MM.1S (cell line): ENCODE measurements around the gene ROR2.

Experiments
- DNase-seq: peaks from one replicate; pipeline ENCODE4 v3.0.0-alpha.2; 2015
- H2AFZ ChIP-seq: fragments of 300-600 bp; sonication (generic); 2 replicates; pipeline ENCODE4 v1.6.0; 2016; ENCODE audit warnings: antibody characterized with exemption, low read length
- H3F3A ChIP-seq: fragments of 300-600 bp; sonication (generic); 2 replicates; pipeline ENCODE4 v1.6.1; 2016; ENCODE audit warnings: mild to moderate bottlenecking, antibody characterized with exemption, low read length, moderate library complexity, mixed read lengths; ENCODE audit not compliant: insufficient read depth
- H3K27ac ChIP-seq: fragments of 300-600 bp; sonication (generic); 2 replicates; pipeline ENCODE4 v1.5.1; 2016; ENCODE audit warnings: mild to moderate bottlenecking, low read length
- H3K27me3 ChIP-seq: fragments of 300-600 bp; sonication (generic); replicated peaks from 2 replicates; pipeline ENCODE4 v1.6.0; 2016; ENCODE audit warnings: low read length; ENCODE audit not compliant: insufficient read depth
- H3K36me3 ChIP-seq: fragments of 300-600 bp; sonication (generic); replicated peaks from 2 replicates; pipeline ENCODE4 v1.6.1; 2016; ENCODE audit warnings: mild to moderate bottlenecking, low read length, mixed read lengths; ENCODE audit not compliant: insufficient read depth
- H3K4me1 ChIP-seq: fragments of 300-600 bp; sonication (generic); 2 replicates; pipeline ENCODE4 v1.6.1; 2016; ENCODE audit warnings: low read length, mixed read lengths
- H3K4me2 ChIP-seq: fragments of 300-600 bp; sonication (generic); 2 replicates; pipeline ENCODE4 v1.6.0; 2016; ENCODE audit warnings: low read depth, low read length
- H3K4me3 ChIP-seq: fragments of 300-600 bp; sonication (generic); 2 replicates; pipeline ENCODE4 v1.5.1; 2016; ENCODE audit warnings: low read length, mixed read lengths
- H3K79me2 ChIP-seq: fragments of 300-600 bp; sonication (generic); 2 replicates; pipeline ENCODE4 v1.6.1; 2016; ENCODE audit warnings: mixed run types, low read length, mixed read lengths
- H3K9ac ChIP-seq: fragments of 300-600 bp; sonication (generic); 2 replicates; pipeline ENCODE4 v1.6.1; 2016; ENCODE audit warnings: low read length, mixed read lengths
- H3K9me2 ChIP-seq: fragments of 300-600 bp; sonication (generic); replicated peaks from 2 replicates; pipeline ENCODE4 v1.6.1; 2016; ENCODE audit warnings: mild to moderate bottlenecking, low read length, mixed read lengths; ENCODE audit not compliant: insufficient read depth
- H3K9me3 ChIP-seq: fragments of 300-600 bp; sonication (generic); replicated peaks from 2 replicates; pipeline ENCODE4 v1.6.1; 2016; ENCODE audit warnings: mild to moderate bottlenecking, low read length, mixed read lengths; ENCODE audit not compliant: insufficient read depth
- H4K20me1 ChIP-seq: fragments of 300-600 bp; sonication (generic); 2 replicates; pipeline ENCODE4 v1.6.1; 2016; ENCODE audit warnings: mild to moderate bottlenecking, low read length, moderate library complexity, mixed read lengths; ENCODE audit not compliant: insufficient read depth
- EZH2 ChIP-seq: fragments of 300-600 bp; sonication (generic); optimal IDR thresholded peaks from 2 replicates; pipeline ENCODE3; 2017; ENCODE audit warnings: low read depth, mild to moderate bottlenecking, antibody characterized with exemption, low read length, mixed read lengths
- EZH2phosphoT487 ChIP-seq: fragments of 300-600 bp; sonication (generic); IDR thresholded peaks from 2 replicates; pipeline ENCODE4 v1.6.1; 2018; ENCODE audit warnings: antibody characterized with exemption, low read length
- TF ChIP-seq, protein P1 (sequence below): fragments of 300-600 bp; sonication (generic); IDR thresholded peaks from 2 replicates; pipeline ENCODE4 v1.5.1; 2016; ENCODE audit warnings: antibody characterized with exemption, low read length, mixed read lengths

The ROR2 gene

DNA sequence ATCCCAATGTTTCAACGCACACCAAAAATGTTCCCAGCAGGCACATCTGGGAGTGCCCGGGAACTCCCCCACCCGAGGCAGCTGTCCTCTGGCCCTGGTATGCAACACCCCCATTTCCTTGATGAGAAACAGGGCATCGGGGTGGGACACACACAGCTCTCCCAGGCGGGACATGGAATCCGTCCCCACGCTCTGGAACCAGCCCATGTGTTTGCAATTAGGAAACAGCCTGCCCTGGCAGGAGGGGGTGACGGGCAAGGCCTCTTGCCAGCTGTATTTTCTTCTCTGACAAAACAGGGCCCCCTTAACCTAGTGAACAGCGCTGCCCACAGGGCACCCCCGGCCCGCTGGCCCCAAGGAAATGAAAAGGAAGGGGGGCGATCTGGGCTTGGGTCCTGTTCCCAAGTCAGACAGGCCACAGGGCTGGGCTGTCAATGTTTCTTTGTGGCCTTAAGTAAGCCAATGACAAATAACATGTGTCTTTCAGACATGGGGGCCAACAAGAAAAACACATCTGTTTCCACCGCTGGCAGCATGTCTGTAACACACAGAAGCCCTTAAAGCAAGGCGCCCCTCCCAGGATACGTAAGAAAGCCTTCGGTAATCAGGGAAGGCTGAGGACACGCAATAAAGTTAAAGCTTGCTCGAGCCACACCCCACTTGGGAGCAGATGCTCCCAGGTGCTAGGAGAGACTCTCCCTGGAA, 125.3 kb downstream of the ROR2 start:
- H3K4me2 ChIP-seq, result no peak overlapping the region
- H3K9me3 ChIP-seq, result no peaks in the 10 kb centered on the region
- no peaks in the 10 kb centered on the region for H3K9me2 ChIP-seq
- TF ChIP-seq EZH2phosphoT487 (no peak), EZH2 (no peak)
- TF ChIP-seq, protein P1, sequence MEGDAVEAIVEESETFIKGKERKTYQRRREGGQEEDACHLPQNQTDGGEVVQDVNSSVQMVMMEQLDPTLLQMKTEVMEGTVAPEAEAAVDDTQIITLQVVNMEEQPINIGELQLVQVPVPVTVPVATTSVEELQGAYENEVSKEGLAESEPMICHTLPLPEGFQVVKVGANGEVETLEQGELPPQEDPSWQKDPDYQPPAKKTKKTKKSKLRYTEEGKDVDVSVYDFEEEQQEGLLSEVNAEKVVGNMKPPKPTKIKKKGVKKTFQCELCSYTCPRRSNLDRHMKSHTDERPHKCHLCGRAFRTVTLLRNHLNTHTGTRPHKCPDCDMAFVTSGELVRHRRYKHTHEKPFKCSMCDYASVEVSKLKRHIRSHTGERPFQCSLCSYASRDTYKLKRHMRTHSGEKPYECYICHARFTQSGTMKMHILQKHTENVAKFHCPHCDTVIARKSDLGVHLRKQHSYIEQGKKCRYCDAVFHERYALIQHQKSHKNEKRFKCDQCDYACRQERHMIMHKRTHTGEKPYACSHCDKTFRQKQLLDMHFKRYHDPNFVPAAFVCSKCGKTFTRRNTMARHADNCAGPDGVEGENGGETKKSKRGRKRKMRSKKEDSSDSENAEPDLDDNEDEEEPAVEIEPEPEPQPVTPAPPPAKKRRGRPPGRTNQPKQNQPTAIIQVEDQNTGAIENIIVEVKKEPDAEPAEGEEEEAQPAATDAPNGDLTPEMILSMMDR, result no peak
- H3K36me3 ChIP-seq, result no peaks in the 10 kb centered on the region
- no peak overlapping the region for H3K27ac ChIP-seq
- no peak overlapping the region for H3K4me3 ChIP-seq
- H3F3A ChIP-seq, result no peaks in the 10 kb centered on the region
- no peak overlapping the region for H2AFZ ChIP-seq
- H3K27me3 ChIP-seq, result no peaks in the 10 kb centered on the region
- H4K20me1 ChIP-seq, result no peaks in the 10 kb centered on the region
- no peaks in the 10 kb centered on the region for H3K4me1 ChIP-seq
- H3K79me2 ChIP-seq, result peaks cover 8% of the 10 kb centered on the region
- no peak overlapping the region for H3K9ac ChIP-seq
- no peak for DNase-seq

DNA sequence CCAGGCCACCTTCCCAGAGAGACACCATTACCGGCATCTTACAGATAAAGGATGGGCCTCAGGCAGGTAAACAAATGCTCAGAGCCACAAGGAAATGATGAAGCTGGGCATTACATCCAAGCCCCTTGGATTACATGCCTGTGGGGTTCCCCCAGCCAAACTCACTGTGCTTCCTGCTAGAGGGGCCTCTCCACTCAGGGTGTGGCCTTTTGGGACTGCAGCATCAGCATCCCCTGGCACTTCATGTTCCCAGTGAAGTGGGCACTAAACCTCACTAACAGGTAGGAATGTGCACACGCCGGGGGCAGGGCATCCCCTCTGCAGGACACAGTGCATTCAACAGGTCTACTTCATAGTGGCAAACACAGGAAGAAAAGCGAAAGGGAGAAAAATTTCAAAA, 125.9 kb downstream of the ROR2 start:
- no peak for TF ChIP-seq EZH2phosphoT487
- TF ChIP-seq, protein P1, result no peak
- TF ChIP-seq EZH2, result no peak
- Histone ChIP-seq H4K20me1 (no peaks in the 10 kb centered on the region), H3K4me2 (no peak overlapping the region), H3K9me2 (no peaks in the 10 kb centered on the region), H2AFZ (no peak overlapping the region), H3K4me1 (no peaks in the 10 kb centered on the region), H3K9ac (no peak overlapping the region), H3K36me3 (no peaks in the 10 kb centered on the region), H3F3A (no peaks in the 10 kb centered on the region), H3K79me2 (peaks cover 8% of the 10 kb centered on the region), H3K9me3 (no peaks in the 10 kb centered on the region), H3K27ac (no peak overlapping the region), H3K4me3 (no peak overlapping the region), H3K27me3 (no peaks in the 10 kb centered on the region)
- DNase-seq, result no peak

DNA sequence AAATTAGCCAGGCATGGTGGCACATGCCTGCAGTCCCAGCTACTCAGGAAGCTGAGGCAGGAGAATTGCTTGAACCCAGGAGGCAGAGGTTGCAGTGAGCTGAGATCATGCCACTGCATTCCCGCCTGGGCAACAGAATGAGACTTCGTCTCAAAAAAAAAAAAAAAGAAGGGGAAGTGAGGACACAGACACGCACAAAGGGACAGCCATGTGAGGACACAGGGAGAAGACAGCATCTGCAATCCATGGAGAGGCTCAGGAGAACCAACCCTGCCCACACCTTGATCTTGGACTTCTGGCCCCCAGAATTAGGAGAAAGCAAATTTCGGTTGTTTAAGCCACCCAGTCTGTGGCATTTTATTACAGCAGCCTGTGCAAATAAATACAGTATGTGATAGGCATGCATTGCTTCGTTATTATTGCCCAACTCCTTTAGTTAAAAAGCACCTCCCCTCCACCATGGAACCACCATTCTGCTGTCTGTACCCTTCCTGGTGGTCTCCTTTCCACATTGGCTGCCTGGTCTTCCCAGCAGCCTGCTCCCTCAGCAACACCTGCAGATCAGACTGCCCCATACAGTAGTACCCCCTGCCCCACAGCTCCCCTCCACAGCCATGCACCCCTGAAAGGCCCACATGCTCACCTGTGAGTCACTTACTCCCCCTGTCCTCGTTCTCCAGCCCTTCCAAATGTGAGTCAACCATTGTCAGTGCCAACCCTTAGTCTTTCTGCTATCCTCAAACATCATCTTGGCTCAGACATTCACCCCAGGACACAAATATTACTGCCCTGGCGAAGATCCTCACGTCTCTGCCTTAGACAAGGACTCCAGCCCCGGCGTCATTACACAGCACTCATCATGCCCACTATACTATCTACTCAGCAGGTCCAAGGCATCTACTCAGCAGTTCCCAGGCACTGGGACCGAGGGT, 128.8 kb downstream of the ROR2 start:
- H3K4me2 ChIP-seq, result no peak overlapping the region

More for the DNA sequence above, 128.8 kb downstream of the ROR2 start:
- Histone ChIP-seq H3K4me3 (no peak overlapping the region), H3K27ac (no peak overlapping the region), H3F3A (no peaks in the 10 kb centered on the region), H3K4me1 (no peaks in the 10 kb centered on the region), H2AFZ (no peak overlapping the region), H3K9me3 (no peaks in the 10 kb centered on the region), H3K36me3 (no peaks in the 10 kb centered on the region), H3K79me2 (peaks cover 10% of the 10 kb centered on the region), H3K9me2 (no peaks in the 10 kb centered on the region), H4K20me1 (no peaks in the 10 kb centered on the region), H3K27me3 (no peaks in the 10 kb centered on the region), H3K9ac (no peak overlapping the region)
- DNase-seq, result no peak
- TF ChIP-seq, protein P1, result no peak
- TF ChIP-seq EZH2, result no peak
- no peak for TF ChIP-seq EZH2phosphoT487
